ENCODE data around the gene NCAM1.

The NCAM1 gene

GRCh38 chr11:113152500-113152899 is 191.3 kb downstream of the NCAM1 start:
- Histone ChIP-seq H2AK5ac (ENCODE audit: low read length, severe bottlenecking) (no peak overlapping the region), H3K79me1 (replicated peaks; ENCODE audit: low read length, poor library complexity, severe bottlenecking) (no peaks in the 10 kb centered on the region), H3K36me3 (ENCODE audit: control insufficient read depth in 1 of 2, insufficient read depth in 2 of 2, low read depth in 1 of 2, low read length in 2 of 2) (no peaks in the 10 kb centered on the region), H4K91ac (ENCODE audit: low read length) (no peak overlapping the region), H3K18ac (ENCODE audit: low read depth in 1 of 2, low read length in 2 of 2) (no peak overlapping the region), H3K23ac (ENCODE audit: low read length in 2 of 2) (no peak overlapping the region), H2BK12ac (ENCODE audit: low read length in 2 of 2) (no peak overlapping the region), H3K9ac (ENCODE audit: low read length) (no peak overlapping the region), H2BK15ac (ENCODE audit: low read depth, poor library complexity, severe bottlenecking) (no peak overlapping the region), H3K27me3 (ENCODE audit: control insufficient read depth in 1 of 2, insufficient read depth in 1 of 2, low read length in 2 of 2) (peaks cover 0 to 83% of the 10 kb centered on the region in 2 experiments), H3K14ac (ENCODE audit: low read length in 2 of 2) (no peak overlapping the region), H3K4me2 (ENCODE audit: low read length, poor library complexity, severe bottlenecking) (no peak overlapping the region), H2AFZ (ENCODE audit: low read depth, low read length) (no peak overlapping the region), H3K27ac (ENCODE audit: low read length, poor library complexity, severe bottlenecking) (no peak overlapping the region), H3K9me3 (ENCODE audit: control insufficient read depth, low read length) (peaks cover 7% of the 10 kb centered on the region), H2BK120ac (ENCODE audit: low read depth, low read length) (no peak overlapping the region), H4K8ac (ENCODE audit: low read length) (no peak overlapping the region), H2BK5ac (ENCODE audit: low read depth, low read length, poor library complexity, severe bottlenecking) (no peak overlapping the region), H3K4me3 (ENCODE audit: insufficient read depth in 1 of 2, low read depth in 1 of 2, low read length in 2 of 2) (no peak overlapping the region), H3K4me1 (ENCODE audit: control insufficient read depth, insufficient read depth, low read depth, low read length) (no peaks in the 10 kb centered on the region), H3K4ac (ENCODE audit: low read depth in 1 of 2, low read length in 2 of 2) (no peak overlapping the region)
- DNase-seq = no peak

GRCh38 chr11:113153847-113154246 is 192.6 kb downstream of the NCAM1 start:
- H3K4me2 ChIP-seq (ENCODE audit: low read length, poor library complexity, severe bottlenecking) = no peak overlapping the region
- no peak overlapping the region for H3K4ac ChIP-seq (ENCODE audit: low read depth in 1 of 2, low read length in 2 of 2)
- H3K9ac ChIP-seq (ENCODE audit: low read length) = no peak overlapping the region
- H3K27ac ChIP-seq (ENCODE audit: low read length, poor library complexity, severe bottlenecking) = no peak overlapping the region
- WGBS = 91% methylated on average over 2 of the region's 2 CpGs
- peaks cover 7% of the 10 kb centered on the region for H3K9me3 ChIP-seq (ENCODE audit: control insufficient read depth, low read length)
- no peak overlapping the region for H2BK12ac ChIP-seq (ENCODE audit: low read length in 2 of 2)
- H4K91ac ChIP-seq (ENCODE audit: low read length) = no peak overlapping the region
- peaks cover 0 to 89% of the 10 kb centered on the region in 2 experiments for H3K27me3 ChIP-seq (ENCODE audit: control insufficient read depth in 1 of 2, insufficient read depth in 1 of 2, low read length in 2 of 2)
- H4K8ac ChIP-seq (ENCODE audit: low read length) = no peak overlapping the region
- H3K18ac ChIP-seq (ENCODE audit: low read depth in 1 of 2, low read length in 2 of 2) = no peak overlapping the region
- H3K79me1 ChIP-seq (replicated peaks; ENCODE audit: low read length, poor library complexity, severe bottlenecking) = no peaks in the 10 kb centered on the region
- no peaks in the 10 kb centered on the region for H3K36me3 ChIP-seq (ENCODE audit: control insufficient read depth in 1 of 2, insufficient read depth in 2 of 2, low read depth in 1 of 2, low read length in 2 of 2)
- H2AK5ac ChIP-seq (ENCODE audit: low read length, severe bottlenecking) = no peak overlapping the region
- H3K23ac ChIP-seq (ENCODE audit: low read length in 2 of 2) = no peak overlapping the region
- no peak overlapping the region for H2BK120ac ChIP-seq (ENCODE audit: low read depth, low read length)
- H2AFZ ChIP-seq (ENCODE audit: low read depth, low read length) = no peak overlapping the region
- no peak overlapping the region for H2BK15ac ChIP-seq (ENCODE audit: low read depth, poor library complexity, severe bottlenecking)
- H3K4me1 ChIP-seq (ENCODE audit: control insufficient read depth, insufficient read depth, low read depth, low read length) = no peaks in the 10 kb centered on the region
- no peak overlapping the region for H3K4me3 ChIP-seq (ENCODE audit: insufficient read depth in 1 of 2, low read depth in 1 of 2, low read length in 2 of 2)
- peak; percentile 23 for DNase-seq
- no peak overlapping the region for H3K14ac ChIP-seq (ENCODE audit: low read length in 2 of 2)
- no peak overlapping the region for H2BK5ac ChIP-seq (ENCODE audit: low read depth, low read length, poor library complexity, severe bottlenecking)

- WGBS = 78% methylated on average over 7 of the region's 7 CpGs
- Histone ChIP-seq H3K18ac (ENCODE audit: low read depth in 1 of 2, low read length in 2 of 2) (peak overlapping the region in 1 of 2 experiments; percentile 1), H3K4me1 (ENCODE audit: control insufficient read depth, insufficient read depth, low read depth, low read length) (no peaks in the 10 kb centered on the region), H3K79me1 (replicated peaks; ENCODE audit: low read length, poor library complexity, severe bottlenecking) (no peaks in the 10 kb centered on the region), H2AFZ (ENCODE audit: low read depth, low read length) (no peak overlapping the region), H2BK15ac (ENCODE audit: low read depth, poor library complexity, severe bottlenecking) (no peak overlapping the region), H3K4me2 (ENCODE audit: low read length, poor library complexity, severe bottlenecking) (no peak overlapping the region), H3K9ac (ENCODE audit: low read length) (no peak overlapping the region), H3K4ac (ENCODE audit: low read depth in 1 of 2, low read length in 2 of 2) (peak overlapping the region in 1 of 2 experiments; percentile 56), H2BK12ac (ENCODE audit: low read length in 2 of 2) (peak overlapping the region in 1 of 2 experiments; percentile 68), H2AK5ac (ENCODE audit: low read length, severe bottlenecking) (no peak overlapping the region), H3K4me3 (ENCODE audit: insufficient read depth in 1 of 2, low read depth in 1 of 2, low read length in 2 of 2) (no peak overlapping the region), H3K27me3 (ENCODE audit: control insufficient read depth in 1 of 2, insufficient read depth in 1 of 2, low read length in 2 of 2) (peaks cover 0 to 91% of the 10 kb centered on the region in 2 experiments), H3K27ac (ENCODE audit: low read length, poor library complexity, severe bottlenecking) (no peak overlapping the region), H3K9me3 (ENCODE audit: control insufficient read depth, low read length) (peaks cover 7% of the 10 kb centered on the region), H3K36me3 (ENCODE audit: control insufficient read depth in 1 of 2, insufficient read depth in 2 of 2, low read depth in 1 of 2, low read length in 2 of 2) (no peaks in the 10 kb centered on the region), H2BK120ac (ENCODE audit: low read depth, low read length) (no peak overlapping the region), H4K8ac (ENCODE audit: low read length) (no peak overlapping the region), H2BK5ac (ENCODE audit: low read depth, low read length, poor library complexity, severe bottlenecking) (no peak overlapping the region), H4K91ac (ENCODE audit: low read length) (no peak overlapping the region), H3K14ac (ENCODE audit: low read length in 2 of 2) (peak overlapping the region in 1 of 2 experiments; percentile 20), H3K23ac (ENCODE audit: low read length in 2 of 2) (peak overlapping the region in 1 of 2 experiments; percentile 79)
- no peak for DNase-seq
Measured at GRCh38 chr11:113159988-113160807, 199.0 kb downstream of the NCAM1 start.

- H2BK120ac ChIP-seq (ENCODE audit: low read depth, low read length) = no peak overlapping the region
- no peak overlapping the region for H3K23ac ChIP-seq (ENCODE audit: low read length in 2 of 2)
- no peak overlapping the region for H2AK5ac ChIP-seq (ENCODE audit: low read length, severe bottlenecking)
- peaks cover 5% of the 10 kb centered on the region for H3K9me3 ChIP-seq (ENCODE audit: control insufficient read depth, low read length)
- H3K4ac ChIP-seq (ENCODE audit: low read depth in 1 of 2, low read length in 2 of 2) = no peak overlapping the region
- H2AFZ ChIP-seq (ENCODE audit: low read depth, low read length) = no peak overlapping the region
- no peak overlapping the region for H4K8ac ChIP-seq (ENCODE audit: low read length)
- no peak overlapping the region for H3K4me3 ChIP-seq (ENCODE audit: insufficient read depth in 1 of 2, low read depth in 1 of 2, low read length in 2 of 2)
- no peak overlapping the region for H2BK15ac ChIP-seq (ENCODE audit: low read depth, poor library complexity, severe bottlenecking)
- DNase-seq = no peak
- H3K18ac ChIP-seq (ENCODE audit: low read depth in 1 of 2, low read length in 2 of 2) = no peak overlapping the region
- H3K4me2 ChIP-seq (ENCODE audit: low read length, poor library complexity, severe bottlenecking) = no peak overlapping the region
- no peak overlapping the region for H3K9ac ChIP-seq (ENCODE audit: low read length)
- peaks cover 0 to 90% of the 10 kb centered on the region in 2 experiments for H3K27me3 ChIP-seq (ENCODE audit: control insufficient read depth in 1 of 2, insufficient read depth in 1 of 2, low read length in 2 of 2)
- no peak overlapping the region for H2BK5ac ChIP-seq (ENCODE audit: low read depth, low read length, poor library complexity, severe bottlenecking)
- no peaks in the 10 kb centered on the region for H3K36me3 ChIP-seq (ENCODE audit: control insufficient read depth in 1 of 2, insufficient read depth in 2 of 2, low read depth in 1 of 2, low read length in 2 of 2)
- no peak overlapping the region for H3K14ac ChIP-seq (ENCODE audit: low read length in 2 of 2)
- H3K79me1 ChIP-seq (replicated peaks; ENCODE audit: low read length, poor library complexity, severe bottlenecking) = no peaks in the 10 kb centered on the region
- WGBS = 11% methylated on average over 2 of the region's 6 CpGs
- H4K91ac ChIP-seq (ENCODE audit: low read length) = no peak overlapping the region
- H3K27ac ChIP-seq (ENCODE audit: low read length, poor library complexity, severe bottlenecking) = no peak overlapping the region
- H3K4me1 ChIP-seq (ENCODE audit: control insufficient read depth, insufficient read depth, low read depth, low read length) = no peaks in the 10 kb centered on the region
- H2BK12ac ChIP-seq (ENCODE audit: low read length in 2 of 2) = no peak overlapping the region
Measured at GRCh38 chr11:113160808-113161124, 199.5 kb downstream of the NCAM1 start.

Measured in mesenchymal stem cell (in vitro differentiated cells and primary cell).